Measurements from ENCODE around the gene FCMR. TPM values are rescaled to one million over a fixed set of nuclear protein-coding genes. Genes with fewer than 3 reads are reported as not detected.

The FCMR gene
- total and polyA plus RNA-seq, 2 experiments from 2014 or later: 0.84 TPM; not detected in 1

- H3K4me3 ChIP-seq: no peak overlapping the region
- H3K36me3 ChIP-seq (ENCODE audit: insufficient read depth): no peaks in the 10 kb centered on the region
- H4K20me1 ChIP-seq (replicated peaks; ENCODE audit: insufficient read depth): no peaks in the 10 kb centered on the region
- H3F3A ChIP-seq (replicated peaks; ENCODE audit: low read depth): no peaks in the 10 kb centered on the region
- Mint-ChIP-seq H3K27me3 (ENCODE audit: insufficient read depth, low read depth, poor library complexity) (peaks cover 5% of the 10 kb centered on the region), H3K27ac (no peak overlapping the region), H3K4me1 (no peaks in the 10 kb centered on the region), H3K9me3 (no peaks in the 10 kb centered on the region), H3K4me3 (no peak overlapping the region), H3K36me3 (ENCODE audit: low read depth) (no peaks in the 10 kb centered on the region)
- H3K4me2 ChIP-seq: no peak overlapping the region
- H3K4me1 ChIP-seq (ENCODE audit: insufficient read depth): no peaks in the 10 kb centered on the region
- DNase-seq (ENCODE audit: low spot score) (no peak), ATAC-seq (no peak)
- H3K27me3 ChIP-seq (ENCODE audit: insufficient read depth): no peaks in the 10 kb centered on the region
- TF ChIP-seq ZNF114 (CRISPR knock-in tag; IDR thresholded peaks at IDR 0.05) (no peak), ZNF462 (CRISPR knock-in tag; IDR thresholded peaks at IDR 0.05) (no peak), ZNF331 (CRISPR knock-in tag; IDR thresholded peaks at IDR 0.05; ENCODE audit: low read depth) (no peak)
- no peak overlapping the region for H2AFZ ChIP-seq
- no peak overlapping the region for H3K27ac ChIP-seq (ENCODE audit: low read depth)
- peaks cover 4% of the 10 kb centered on the region; the same call in 1 of the 2 replicates for H3K9me2 ChIP-seq (ENCODE audit: insufficient read depth)
- H3K79me2 ChIP-seq (replicated peaks; ENCODE audit: insufficient read depth): no peaks in the 10 kb centered on the region
Observed at GRCh38 chr1:206951318-206952100, 29.8 kb upstream of the FCMR start.

- Histone ChIP-seq H3K79me2 (replicated peaks; ENCODE audit: insufficient read depth) (no peaks in the 10 kb centered on the region), H3F3A (replicated peaks; ENCODE audit: low read depth) (no peaks in the 10 kb centered on the region), H3K27ac (ENCODE audit: low read depth) (no peak overlapping the region), H3K4me3 (no peak overlapping the region), H3K9me2 (ENCODE audit: insufficient read depth) (peaks cover 5% of the 10 kb centered on the region; the same call in 1 of the 2 replicates), H3K4me2 (no peak overlapping the region), H4K20me1 (replicated peaks; ENCODE audit: insufficient read depth) (no peaks in the 10 kb centered on the region), H3K36me3 (ENCODE audit: insufficient read depth) (no peaks in the 10 kb centered on the region), H3K27me3 (ENCODE audit: insufficient read depth) (no peaks in the 10 kb centered on the region), H2AFZ (no peak overlapping the region), H3K4me1 (ENCODE audit: insufficient read depth) (no peaks in the 10 kb centered on the region)
- no peak for DNase-seq (ENCODE audit: low spot score)
- no peak overlapping the region for H3K27ac Mint-ChIP-seq
- no peak for ATAC-seq
- H3K9me3 Mint-ChIP-seq: no peaks in the 10 kb centered on the region
- no peaks in the 10 kb centered on the region for H3K4me1 Mint-ChIP-seq
- H3K4me3 Mint-ChIP-seq: no peak overlapping the region
- H3K36me3 Mint-ChIP-seq (ENCODE audit: low read depth): no peaks in the 10 kb centered on the region
- H3K27me3 Mint-ChIP-seq (ENCODE audit: insufficient read depth, low read depth, poor library complexity): peaks cover 3% of the 10 kb centered on the region
- no peak for TF ChIP-seq STAT1 (IDR thresholded peaks at IDR 0.05; ENCODE audit: unreplicated experiment)
- TF ChIP-seq ZNF331 (CRISPR knock-in tag; IDR thresholded peaks at IDR 0.05; ENCODE audit: low read depth): no peak
- no peak for TF ChIP-seq CTCF (conservative IDR thresholded peaks at IDR 0.05; ENCODE audit: low read depth in 2 of 2)
- no peak for TF ChIP-seq EZH2phosphoT487 (IDR thresholded peaks at IDR 0.05; ENCODE audit: unreplicated experiment)
- TF ChIP-seq EZH2 (IDR thresholded peaks at IDR 0.05; ENCODE audit: low read depth, unreplicated experiment): no peak
- TF ChIP-seq JUNB (IDR thresholded peaks at IDR 0.05; ENCODE audit: unreplicated experiment): no peak
Observed at GRCh38 chr1:206949641-206950040, 27.9 kb upstream of the FCMR start.
